HG03045 (cell line): ENCODE measurements around the gene IGF2R.
A peak's percentile ranks its signal among the peaks of the same experiment; 100 is the strongest.

Experiments
- ATAC-seq: cut with Tn5 transposase; IDR thresholded peaks from one replicate; pipeline ENCODE4 v1.9.1; 2021; ENCODE audit warnings: mild to moderate bottlenecking, moderate library complexity; ENCODE audit not compliant: unreplicated experiment

The IGF2R gene

GRCh38 chr6:159972506-159973268, 3.8 kb downstream of the IGF2R start:
- ATAC-seq, result no peak

- no peak for ATAC-seq
Measured at GRCh38 chr6:159973406-159973805, 4.5 kb downstream of the IGF2R start.

- peak; percentile 52 for ATAC-seq
Measured at GRCh38 chr6:159973951-159974350, 5.1 kb downstream of the IGF2R start.

- ATAC-seq, result no peak
Measured at GRCh38 chr6:159974932-159975331, 6.0 kb downstream of the IGF2R start.

GRCh38 chr6:159976686-159977254, 7.9 kb downstream of the IGF2R start:
- no peak for ATAC-seq

- no peak for ATAC-seq
Measured at GRCh38 chr6:159977255-159977903, 8.5 kb downstream of the IGF2R start.

- no peak for ATAC-seq
Measured at GRCh38 chr6:159977904-159978268, 9.0 kb downstream of the IGF2R start.

GRCh38 chr6:159978291-159979135, 9.6 kb downstream of the IGF2R start:
- peak; percentile 28 for ATAC-seq

- peak; percentile 64 for ATAC-seq
Measured at GRCh38 chr6:159979136-159979874, 10.4 kb downstream of the IGF2R start.

GRCh38 chr6:159980474-159980873, 11.6 kb downstream of the IGF2R start:
- no peak for ATAC-seq

GRCh38 chr6:159981071-159981402, 12.2 kb downstream of the IGF2R start:
- ATAC-seq, result no peak

- ATAC-seq, result peak; percentile 70
Measured at GRCh38 chr6:159981403-159982245, 12.7 kb downstream of the IGF2R start.

GRCh38 chr6:159982731-159983506, 14.0 kb downstream of the IGF2R start:
- no peak for ATAC-seq

GRCh38 chr6:159983641-159984080, 14.8 kb downstream of the IGF2R start:
- ATAC-seq, result no peak

GRCh38 chr6:159984268-159984786, 15.4 kb downstream of the IGF2R start:
- ATAC-seq, result no peak

- ATAC-seq, result no peak
Measured at GRCh38 chr6:159985296-159985945, 16.5 kb downstream of the IGF2R start.

GRCh38 chr6:159988983-159989454, 20.1 kb downstream of the IGF2R start:
- ATAC-seq, result no peak
